ENCODE data around the gene ARSD.

DNA sequence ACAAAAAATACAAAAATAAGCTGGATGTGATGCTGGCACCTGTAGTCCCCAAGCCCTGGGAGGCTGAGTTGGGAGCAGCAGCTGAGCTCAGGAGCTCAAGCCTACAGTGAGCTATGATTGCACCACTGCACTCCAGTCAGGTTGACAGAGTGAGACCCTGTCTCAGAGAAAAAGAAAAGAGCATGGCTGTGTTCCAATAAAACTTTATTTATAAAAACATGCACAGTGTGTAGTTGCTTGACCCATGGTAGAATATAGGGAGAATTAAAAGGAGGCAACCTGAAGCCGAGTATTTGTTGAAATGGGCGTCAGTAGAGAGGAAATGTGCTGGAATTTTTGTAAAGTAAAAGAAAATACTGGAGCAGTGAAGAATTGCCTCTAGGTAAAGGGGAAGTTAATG lies 73.4 kb downstream of the ARSD start:
- TF ChIP-seq EZH2 (IDR thresholded peaks at IDR 0.05; ENCODE audit: borderline replicate concordance, low read length): no peak
- TF ChIP-seq, protein P1, sequence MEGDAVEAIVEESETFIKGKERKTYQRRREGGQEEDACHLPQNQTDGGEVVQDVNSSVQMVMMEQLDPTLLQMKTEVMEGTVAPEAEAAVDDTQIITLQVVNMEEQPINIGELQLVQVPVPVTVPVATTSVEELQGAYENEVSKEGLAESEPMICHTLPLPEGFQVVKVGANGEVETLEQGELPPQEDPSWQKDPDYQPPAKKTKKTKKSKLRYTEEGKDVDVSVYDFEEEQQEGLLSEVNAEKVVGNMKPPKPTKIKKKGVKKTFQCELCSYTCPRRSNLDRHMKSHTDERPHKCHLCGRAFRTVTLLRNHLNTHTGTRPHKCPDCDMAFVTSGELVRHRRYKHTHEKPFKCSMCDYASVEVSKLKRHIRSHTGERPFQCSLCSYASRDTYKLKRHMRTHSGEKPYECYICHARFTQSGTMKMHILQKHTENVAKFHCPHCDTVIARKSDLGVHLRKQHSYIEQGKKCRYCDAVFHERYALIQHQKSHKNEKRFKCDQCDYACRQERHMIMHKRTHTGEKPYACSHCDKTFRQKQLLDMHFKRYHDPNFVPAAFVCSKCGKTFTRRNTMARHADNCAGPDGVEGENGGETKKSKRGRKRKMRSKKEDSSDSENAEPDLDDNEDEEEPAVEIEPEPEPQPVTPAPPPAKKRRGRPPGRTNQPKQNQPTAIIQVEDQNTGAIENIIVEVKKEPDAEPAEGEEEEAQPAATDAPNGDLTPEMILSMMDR (IDR thresholded peaks at IDR 0.05; ENCODE audit: low read length): no peak
